GM12872 (cell line): Measurements from ENCODE around the gene PIM1.

ENCODE experiments used
- CTCF ChIP-seq: IDR thresholded peaks from 3 replicates; pipeline ENCODE4 v1.5.1; 2011; ENCODE audit warnings: low read depth, mild to moderate bottlenecking, low read length, moderate library complexity; ENCODE audit not compliant: insufficient read depth

PIM1 gene

GRCh38 chr6:37126961-37127616, 42.9 kb upstream of the PIM1 start:
- TF ChIP-seq CTCF: no peak

GRCh38 chr6:37127961-37128862, 41.7 kb upstream of the PIM1 start:
- TF ChIP-seq CTCF: no peak

GRCh38 chr6:37129566-37129965, 40.4 kb upstream of the PIM1 start:
- TF ChIP-seq CTCF: no peak

GRCh38 chr6:37130704-37131103, 39.2 kb upstream of the PIM1 start:
- no peak for TF ChIP-seq CTCF

- no peak for TF ChIP-seq CTCF
Observed at GRCh38 chr6:37131104-37131959, 38.6 kb upstream of the PIM1 start.

- no peak for TF ChIP-seq CTCF
Observed at GRCh38 chr6:37131960-37132253, 38.0 kb upstream of the PIM1 start.

GRCh38 chr6:37134036-37134395, 35.9 kb upstream of the PIM1 start:
- no peak for TF ChIP-seq CTCF
